SW480 (cell line): Measurements from ENCODE around the gene HIPK1.

Experiments
- DNase-seq: peaks from one replicate; pipeline ENCODE4 v3.0.0-alpha.2; 2016; ENCODE audit warnings: low spot score

Gene HIPK1

GRCh38 chr1:113928941-113929749 lies at the start of gene HIPK1:
HIPK1 (plus strand) TSS chr1:113929324.
- DNase-seq = peak; percentile 86

GRCh38 chr1:113879739-113880038 lies 49.4 kb upstream of the HIPK1 start:
- no peak for DNase-seq

- DNase-seq = no peak
These were observed 47.5 kb upstream of the HIPK1 start for GRCh38 chr1:113881661-113882060.

GRCh38 chr1:113886417-113887401 lies 42.4 kb upstream of the HIPK1 start:
- peak; percentile 66 for DNase-seq

GRCh38 chr1:113887402-113888175 lies 41.5 kb upstream of the HIPK1 start, which contains the start of gene BCL2L15:
BCL2L15 (minus strand) TSS chr1:113887581; CDS start chr1:113887375, 206 bp downstream.
- DNase-seq = peak; percentile 95

- DNase-seq = no peak
These were observed 38.3 kb upstream of the HIPK1 start for GRCh38 chr1:113890816-113891215.

GRCh38 chr1:113891631-113892220 lies 37.4 kb upstream of the HIPK1 start:
- DNase-seq = no peak

- DNase-seq = no peak
These were observed 35.9 kb upstream of the HIPK1 start for GRCh38 chr1:113893267-113893666.

GRCh38 chr1:113895098-113895497 lies 34.0 kb upstream of the HIPK1 start:
- DNase-seq = no peak

GRCh38 chr1:113895961-113896360 lies 33.2 kb upstream of the HIPK1 start:
- no peak for DNase-seq

GRCh38 chr1:113898241-113898814 lies 30.8 kb upstream of the HIPK1 start:
- DNase-seq = no peak

- DNase-seq = no peak
These were observed 30.0 kb upstream of the HIPK1 start for GRCh38 chr1:113899111-113899510.

- DNase-seq = no peak
These were observed 27.9 kb upstream of the HIPK1 start for GRCh38 chr1:113901191-113901590.

GRCh38 chr1:113903501-113904292 lies 25.4 kb upstream of the HIPK1 start:
- no peak for DNase-seq

GRCh38 chr1:113904293-113904673 lies 24.8 kb upstream of the HIPK1 start:
- peak; percentile 65 for DNase-seq

- peak; percentile 99 for DNase-seq
These were observed 24.3 kb upstream of the HIPK1 start, which contains the start of the genes AP4B1 and DCLRE1B for GRCh38 chr1:113904674-113905434. AP4B1 (minus strand) TSS chr1:113904799; CDS start chr1:113904717, 82 bp downstream. DCLRE1B (plus strand) TSS chr1:113905326; CDS start chr1:113905587, 261 bp downstream.

- DNase-seq = peak; percentile 44
These were observed 23.7 kb upstream of the HIPK1 start for GRCh38 chr1:113905435-113905861.

- no peak for DNase-seq
These were observed 16.4 kb upstream of the HIPK1 start for GRCh38 chr1:113912594-113913311.

- no peak for DNase-seq
These were observed 15.8 kb upstream of the HIPK1 start for GRCh38 chr1:113913312-113913668.
